ENCODE results near the gene ITLN2.
A peak's percentile ranks its signal among the peaks of the same experiment; 100 is the strongest.
"Not testable (repeated sequence)": the region's sequence is repeated elsewhere in the genome, so short reads cannot be mapped to it uniquely, and the experiment has no call there.

Gene ITLN2

GRCh38 chr1:160954158-160955104 is at the start of gene ITLN2:
ITLN2 (minus strand) TSS chr1:160954809; CDS start chr1:160954741, 68 bp downstream.
- DNase-seq (ENCODE audit: low read depth in 2 of 2) = no peak

DNA sequence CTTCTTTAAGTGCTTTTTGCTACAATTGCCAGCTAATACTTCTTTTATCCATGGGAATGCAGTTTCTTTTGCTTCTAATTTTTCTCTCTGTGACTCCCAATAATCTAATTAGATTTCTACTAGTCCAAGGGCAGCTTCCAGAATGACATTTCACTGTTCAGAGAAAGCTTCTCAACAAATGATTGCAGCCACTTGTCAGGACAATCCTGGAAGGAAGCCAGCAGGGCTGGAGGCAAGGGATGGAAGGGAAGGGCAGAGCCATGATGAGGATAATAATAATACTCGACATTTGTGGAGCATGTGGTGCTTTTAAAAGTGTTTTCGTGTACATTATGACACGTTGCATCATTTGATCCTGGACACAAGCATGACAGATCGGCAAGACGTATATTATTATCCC is 46.9 kb upstream of the ITLN2 start:
- DNase-seq (ENCODE audit: low read depth in 2 of 2) = no peak

DNA sequence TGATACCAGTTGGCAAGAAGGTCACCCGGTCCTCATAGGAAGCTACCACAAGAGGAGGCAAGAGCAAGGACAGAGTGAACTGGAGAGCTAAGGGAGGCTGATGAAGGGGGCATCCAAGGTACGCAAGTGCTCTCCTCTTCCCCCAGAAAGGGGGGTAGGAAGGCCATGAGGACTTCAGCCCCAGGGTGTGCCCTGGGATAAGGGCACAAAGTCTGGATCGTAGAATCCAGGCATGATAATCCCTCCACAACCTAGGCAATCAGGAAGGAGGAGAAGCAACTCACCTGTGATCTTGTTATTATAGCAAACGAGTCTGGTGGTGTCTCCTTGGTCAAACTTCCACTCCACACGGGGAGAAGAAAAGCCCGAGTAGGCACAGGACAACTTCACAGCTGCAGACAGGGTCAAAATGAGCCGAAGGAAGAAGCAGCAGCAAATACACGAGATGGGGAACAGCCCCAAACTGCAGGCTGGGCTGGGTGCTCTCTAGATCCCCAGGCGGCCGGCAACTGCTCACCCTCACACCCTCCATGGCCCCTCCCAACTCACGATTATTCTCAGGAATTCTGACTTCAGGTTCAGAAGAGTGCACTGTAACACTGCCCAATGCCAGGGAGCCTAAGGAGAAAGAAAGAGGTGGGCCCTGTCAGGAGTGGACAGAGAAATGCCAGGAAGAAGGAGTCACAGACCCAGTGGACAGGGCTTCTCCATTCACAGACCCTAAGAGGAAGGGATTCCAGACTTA is 46.3 kb upstream of the ITLN2 start:
- DNase-seq (ENCODE audit: low read depth in 2 of 2) = no peak

DNA sequence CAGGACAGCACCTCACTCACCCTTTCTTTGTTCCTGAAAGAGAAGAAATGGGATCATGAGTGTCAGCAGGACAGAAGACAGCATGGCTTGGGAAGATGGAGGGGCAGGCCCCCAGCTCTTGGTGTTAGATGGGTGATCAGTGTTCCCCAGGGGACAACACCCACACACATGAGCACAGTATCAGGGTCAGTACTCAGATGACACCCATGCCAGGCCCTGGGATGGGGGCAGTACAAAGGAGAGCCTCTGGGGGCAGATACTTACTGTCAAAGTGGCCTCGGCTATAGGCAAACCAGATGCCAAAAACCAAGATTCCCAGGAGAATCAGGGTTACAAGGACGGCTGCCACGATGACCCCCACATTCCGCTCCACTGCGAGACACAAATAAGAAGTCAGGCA is 44.8 kb upstream of the ITLN2 start:
- DNase-seq (ENCODE audit: low read depth in 2 of 2) = no peak

DNA sequence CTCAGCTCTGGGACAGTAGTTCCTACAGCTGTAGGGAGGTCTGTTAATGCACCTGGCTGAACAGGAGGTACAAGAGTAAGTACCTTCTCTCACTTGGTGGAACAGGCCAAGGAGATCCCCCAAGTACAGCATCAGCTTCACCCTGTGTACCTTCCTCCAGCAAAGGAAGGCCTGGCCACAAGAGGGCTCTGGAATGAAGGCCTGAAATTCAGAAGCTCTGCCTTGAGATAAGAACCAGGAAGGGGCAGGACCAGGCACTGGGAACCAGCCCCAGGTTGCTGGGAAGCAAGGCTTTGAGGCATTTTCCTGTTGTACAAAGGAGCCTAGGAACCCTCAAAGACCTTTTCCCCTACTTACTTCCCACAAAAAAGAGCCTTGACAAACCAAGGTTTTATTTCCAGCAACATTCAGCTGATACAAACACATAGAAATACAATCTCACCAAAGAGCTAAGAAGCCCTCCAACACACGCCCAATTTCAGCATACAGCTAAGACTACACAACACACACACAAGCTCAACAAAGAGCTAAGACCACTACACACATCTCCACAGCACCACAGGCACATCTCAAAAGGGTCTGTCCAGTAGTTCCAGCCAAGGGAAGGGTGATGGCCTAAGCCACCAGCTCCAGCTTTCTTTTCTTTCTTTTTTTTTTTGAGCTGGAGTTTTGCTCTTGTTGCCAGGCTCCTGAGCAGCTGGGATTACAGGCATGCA is 42.9 kb upstream of the ITLN2 start:
- peak in 1 of 2 donors; percentile 23 for DNase-seq (ENCODE audit: low read depth in 2 of 2)

DNA sequence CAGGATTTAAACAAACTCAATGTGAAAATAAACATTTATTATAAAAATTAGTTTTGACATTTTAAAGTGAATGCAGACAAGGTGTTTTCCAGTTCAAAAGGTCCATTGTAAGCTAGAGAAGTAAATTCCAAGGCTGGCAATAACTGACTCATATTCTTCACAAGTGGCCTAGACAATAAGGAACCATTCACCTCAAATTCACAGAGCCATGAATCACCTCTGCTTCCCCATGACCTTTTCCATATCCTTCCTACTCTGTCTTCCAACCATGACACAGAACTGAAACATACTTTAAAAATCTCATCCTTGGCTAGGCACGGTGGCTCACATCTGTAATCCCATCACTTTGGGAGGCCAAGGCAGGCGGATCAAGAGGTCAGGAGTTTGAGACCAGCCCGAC is 41.6 kb upstream of the ITLN2 start:
- DNase-seq (ENCODE audit: low read depth in 2 of 2) = no peak

GRCh38 chr1:160993544-160994193 is 39.1 kb upstream of the ITLN2 start:
- DNase-seq (ENCODE audit: low read depth in 2 of 2) = no peak

DNA sequence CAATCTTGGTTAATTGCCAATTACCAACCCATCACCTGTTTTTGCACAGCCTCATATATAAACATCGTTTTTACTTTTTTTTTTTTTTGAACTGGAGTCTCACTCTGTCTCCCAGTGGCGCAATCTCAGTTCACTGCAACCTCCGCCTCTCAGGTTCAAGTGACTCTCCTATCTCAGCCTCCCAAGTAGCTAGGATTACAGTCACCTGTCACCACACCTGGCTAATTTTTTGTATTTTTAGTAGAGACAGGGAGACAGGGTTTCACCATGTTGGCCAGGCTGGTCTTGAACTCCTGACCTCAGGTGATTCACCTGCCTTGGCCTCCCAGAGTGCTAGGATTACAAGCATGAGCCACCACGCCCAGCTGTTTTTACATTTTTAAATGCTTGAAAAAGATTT is 37.4 kb upstream of the ITLN2 start:
- DNase-seq (ENCODE audit: low read depth in 2 of 2) = not testable (repeated sequence)

DNA sequence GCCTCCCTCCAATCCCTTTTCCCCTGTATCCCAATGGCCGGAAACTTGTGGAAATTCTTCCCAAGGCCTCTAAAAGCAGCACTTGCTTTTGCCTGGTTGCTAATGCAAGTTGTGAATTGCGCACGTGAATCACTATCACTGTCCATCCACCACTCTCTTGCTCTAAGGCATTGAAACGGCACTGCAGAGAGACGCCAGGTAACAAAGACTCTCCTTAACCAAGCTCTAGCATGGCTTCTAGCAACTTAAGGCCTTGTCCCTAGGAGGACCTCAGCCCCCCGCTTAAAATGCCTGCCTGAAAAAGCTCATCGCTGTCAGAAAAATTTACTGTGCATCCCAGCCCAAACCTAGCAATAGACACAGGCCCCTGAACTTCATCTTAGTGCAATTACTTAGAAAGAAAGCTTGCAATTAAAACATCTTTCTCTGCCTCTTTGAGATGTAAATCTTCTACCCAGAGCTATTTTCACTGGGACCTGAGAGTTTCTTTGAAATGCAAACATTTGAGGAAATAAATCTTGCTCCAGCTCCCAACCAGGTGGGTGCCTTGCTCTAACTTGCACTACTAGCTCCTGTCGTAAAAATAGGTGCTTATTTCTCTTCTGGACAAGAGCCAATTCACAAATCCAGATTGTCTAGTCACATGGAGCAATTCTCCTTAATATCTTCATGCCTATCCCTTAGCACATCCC is 32.9 kb upstream of the ITLN2 start:
- no peak for DNase-seq (ENCODE audit: low read depth in 2 of 2)

- DNase-seq (ENCODE audit: low read depth in 2 of 2) = no peak
Measured at GRCh38 chr1:160985723-160986122, 31.1 kb upstream of the ITLN2 start.

DNA sequence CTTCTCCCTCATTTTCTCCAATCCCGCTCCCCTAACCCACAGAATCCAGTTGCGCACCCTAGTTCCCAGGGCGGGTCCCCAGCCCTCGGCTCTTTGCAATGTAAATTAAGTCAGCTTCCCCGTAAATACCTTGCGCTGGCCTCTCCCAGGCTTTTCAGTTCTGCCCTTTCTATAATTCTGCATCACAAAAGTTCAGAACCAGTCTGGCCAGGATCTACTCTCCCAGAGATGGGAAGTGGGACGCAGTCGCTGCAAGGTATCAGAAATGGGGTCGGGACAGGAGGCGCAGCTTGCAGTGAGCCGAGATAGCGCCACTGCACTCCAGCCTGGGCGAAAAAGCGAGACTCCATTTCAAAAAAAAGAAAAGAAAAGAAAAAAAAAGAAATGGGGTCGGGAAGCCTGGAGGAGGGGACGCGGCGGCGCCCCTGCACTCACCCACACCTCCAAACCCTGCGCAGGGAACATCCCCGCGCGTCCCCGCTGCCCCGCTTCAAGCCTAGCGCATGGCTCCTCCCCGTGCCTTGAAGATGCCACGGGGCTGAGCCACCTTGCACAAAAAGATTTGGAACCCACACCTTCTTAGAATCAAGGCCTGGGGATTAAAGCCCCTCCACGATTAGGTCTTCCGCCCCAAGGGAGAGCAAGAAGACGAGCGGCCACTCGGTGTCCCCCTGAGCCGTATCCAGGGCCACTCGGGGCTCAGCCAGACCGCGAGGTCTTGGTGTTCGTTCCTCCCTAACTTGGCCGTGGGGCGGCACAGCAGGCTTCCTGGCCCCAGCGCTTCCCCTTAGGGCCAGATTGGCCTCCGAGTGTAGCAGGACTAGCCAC is 27.2 kb upstream of the ITLN2 start:
- DNase-seq (ENCODE audit: low read depth in 2 of 2) = no peak

- no peak for DNase-seq (ENCODE audit: low read depth in 2 of 2)
Measured at GRCh38 chr1:160979286-160979685, 24.7 kb upstream of the ITLN2 start.

DNA sequence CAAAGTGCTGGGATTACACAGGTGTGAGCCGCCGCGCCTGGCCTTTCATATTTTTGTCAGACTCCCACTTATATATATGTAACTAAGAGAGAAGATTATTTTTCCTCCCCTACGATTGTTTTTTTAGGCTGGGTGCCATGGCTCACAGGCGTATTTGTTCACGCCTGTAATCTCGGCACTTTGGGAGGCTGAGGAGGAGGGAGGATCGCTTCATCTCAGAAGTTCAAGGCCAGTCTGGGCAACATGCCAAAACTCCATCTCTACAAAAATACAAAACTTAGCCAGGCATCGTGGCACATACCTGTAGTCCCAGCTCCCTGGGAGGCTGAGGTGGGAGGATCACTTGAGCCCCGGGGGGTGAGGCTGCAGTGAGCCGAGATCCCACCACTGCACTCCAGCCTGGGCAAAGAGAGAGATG is 23.9 kb upstream of the ITLN2 start:
- DNase-seq (ENCODE audit: low read depth in 2 of 2) = no peak

DNA sequence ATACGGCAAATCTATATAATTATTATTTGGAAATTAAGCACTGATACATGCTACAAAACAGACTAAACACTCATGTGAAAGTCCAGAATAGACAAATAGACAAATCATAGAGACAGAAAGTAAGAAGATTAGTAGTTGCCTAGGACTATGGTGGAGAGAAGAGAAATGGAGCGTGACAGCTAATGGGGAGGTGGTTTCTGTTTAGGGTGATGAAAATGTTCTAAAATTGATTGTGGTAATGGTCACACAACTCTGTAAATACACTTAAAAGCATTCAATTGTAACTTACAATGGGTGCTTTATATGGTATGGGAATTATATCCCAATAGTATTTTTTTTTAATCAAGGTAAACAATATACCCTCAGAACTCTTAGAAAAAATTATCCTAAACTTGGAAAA is 20.4 kb upstream of the ITLN2 start:
- no peak for DNase-seq (ENCODE audit: low read depth in 2 of 2)

GRCh38 chr1:160973491-160973890 is 18.9 kb upstream of the ITLN2 start:
- DNase-seq (ENCODE audit: low read depth in 2 of 2) = no peak

GRCh38 chr1:160972939-160973338 is 18.3 kb upstream of the ITLN2 start:
- DNase-seq (ENCODE audit: low read depth in 2 of 2) = no peak

GRCh38 chr1:160971618-160972056 is 17.0 kb upstream of the ITLN2 start:
- DNase-seq (ENCODE audit: low read depth in 2 of 2) = no peak

DNA sequence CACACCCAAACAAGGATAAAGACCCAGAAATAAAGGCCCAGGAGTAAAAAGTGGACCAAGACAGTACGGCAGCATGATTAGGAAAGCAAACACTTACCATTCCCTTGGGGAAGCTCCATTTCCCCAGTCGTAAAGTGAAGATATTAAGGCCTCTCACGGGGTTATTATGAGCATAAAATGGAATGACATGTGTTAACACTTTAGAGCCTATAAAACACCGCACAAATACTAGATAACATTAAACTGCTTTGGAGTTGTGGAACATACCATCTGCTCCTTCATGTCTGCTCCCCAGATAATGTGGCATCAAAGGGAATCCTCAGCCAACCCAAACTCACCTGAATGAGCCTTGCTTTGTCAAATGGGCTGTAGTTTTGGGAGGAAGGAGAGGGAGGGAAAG is 8.9 kb upstream of the ITLN2 start:
- no peak for DNase-seq (ENCODE audit: low read depth in 2 of 2)

- DNase-seq (ENCODE audit: low read depth in 2 of 2) = no peak
Measured at GRCh38 chr1:160961419-160961818, 6.8 kb upstream of the ITLN2 start.

DNA sequence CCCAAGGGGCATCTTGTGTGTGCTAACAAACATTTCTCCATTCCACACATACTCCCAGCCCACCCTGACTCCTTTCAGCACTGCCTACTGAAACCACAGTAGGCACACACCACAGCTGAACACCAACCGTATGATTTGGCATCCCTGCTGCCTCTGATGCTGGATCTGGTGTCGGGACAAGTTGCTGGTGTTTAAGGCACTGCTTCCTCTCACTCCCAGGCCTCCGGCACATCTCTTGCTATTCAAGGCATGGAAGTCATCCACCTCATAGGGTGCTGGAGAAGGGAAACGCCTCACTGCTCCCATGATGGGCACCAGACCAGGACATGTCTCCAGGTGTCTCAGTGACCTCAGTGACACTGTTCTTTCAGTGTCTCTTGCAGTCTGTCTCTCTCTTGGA is 2.4 kb upstream of the ITLN2 start:
- no peak for DNase-seq (ENCODE audit: low read depth in 2 of 2)

All from stimulated activated CD8-positive, alpha-beta memory T cell treated with anti-CD3 and anti-CD28 coated beads, Interleukin-7, amount 100 ng/mL, for 1 hour (primary cell).